Fibroblast of skin of scalp (primary cell): ENCODE results near the gene MIGA2.
"Not testable (repeated sequence)": the region's sequence is repeated elsewhere in the genome, so short reads cannot be mapped to it uniquely, and the experiment has no call there.

Experiments used
- DNase-seq: peaks from one replicate; pipeline ENCODE4 v3.0.0-alpha.2; 2013

Gene MIGA2

DNA sequence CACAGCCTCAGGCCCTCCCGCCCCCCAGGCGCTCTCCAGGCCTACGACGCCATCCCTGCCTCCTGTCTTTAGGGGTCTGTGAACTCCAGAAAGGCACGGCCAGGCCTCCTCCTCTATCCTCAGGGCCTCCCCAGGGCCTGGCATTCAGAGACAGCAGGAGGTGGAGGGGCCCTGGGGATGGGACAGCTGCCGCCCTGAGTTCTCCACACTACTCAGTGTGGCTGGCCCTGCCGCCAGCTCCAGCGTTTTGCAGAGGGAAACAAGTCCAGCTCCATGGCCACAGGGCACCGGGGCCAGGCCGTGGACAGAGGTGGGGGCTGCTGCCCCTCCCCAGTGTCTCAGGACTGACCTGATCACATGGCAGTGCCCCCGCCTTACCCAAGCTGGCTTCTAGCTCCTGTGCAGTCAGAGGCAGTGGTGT lies 24.7 kb upstream of the MIGA2 start:
- DNase-seq: no peak

DNA sequence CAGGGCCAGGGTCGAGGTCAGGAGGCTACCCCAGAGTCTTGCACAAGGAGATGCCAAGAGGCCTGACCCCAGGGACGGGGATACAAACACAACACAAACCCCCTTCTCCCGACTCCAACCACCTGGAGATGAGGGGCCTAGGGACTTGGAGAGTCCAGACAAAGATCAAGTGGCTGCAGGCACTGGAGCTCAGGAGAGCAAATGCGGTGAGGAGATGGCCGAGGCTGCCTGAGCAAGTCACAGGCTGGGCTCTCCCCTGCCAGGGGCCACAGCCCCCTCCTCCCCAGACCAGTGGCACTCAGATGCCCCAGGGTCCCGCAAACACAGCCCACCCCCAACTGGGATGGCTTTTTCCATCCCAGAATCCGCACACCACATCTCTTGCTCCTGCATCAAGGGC lies 24.1 kb upstream of the MIGA2 start:
- no peak for DNase-seq

DNA sequence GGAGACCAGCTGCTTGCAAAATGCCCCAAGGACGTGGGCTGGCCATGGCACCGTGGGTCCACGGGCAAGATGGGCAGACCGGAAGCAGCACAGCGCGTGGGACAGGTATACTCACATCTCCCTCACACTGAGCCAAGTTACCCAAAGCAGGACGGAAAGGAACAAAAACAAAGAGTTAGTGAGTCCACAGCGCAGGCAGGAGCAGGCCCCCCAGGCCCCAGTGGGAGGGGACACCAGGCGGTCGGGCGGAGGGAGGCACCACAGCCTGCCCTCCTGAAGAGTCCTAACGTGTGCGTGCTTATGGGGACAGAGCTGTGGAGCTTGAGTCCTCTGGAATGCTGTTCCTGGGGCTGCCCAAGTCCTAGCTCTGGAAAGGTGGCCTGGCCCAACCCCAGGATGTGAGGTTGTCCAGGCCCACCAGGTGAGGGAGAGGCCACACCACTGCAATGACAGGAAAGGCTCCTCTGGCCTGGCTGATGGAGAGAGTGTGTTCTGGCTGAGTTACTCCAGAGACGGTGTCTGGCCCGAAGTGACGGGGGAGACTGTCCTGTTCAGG lies 23.5 kb upstream of the MIGA2 start:
- DNase-seq: no peak

DNA sequence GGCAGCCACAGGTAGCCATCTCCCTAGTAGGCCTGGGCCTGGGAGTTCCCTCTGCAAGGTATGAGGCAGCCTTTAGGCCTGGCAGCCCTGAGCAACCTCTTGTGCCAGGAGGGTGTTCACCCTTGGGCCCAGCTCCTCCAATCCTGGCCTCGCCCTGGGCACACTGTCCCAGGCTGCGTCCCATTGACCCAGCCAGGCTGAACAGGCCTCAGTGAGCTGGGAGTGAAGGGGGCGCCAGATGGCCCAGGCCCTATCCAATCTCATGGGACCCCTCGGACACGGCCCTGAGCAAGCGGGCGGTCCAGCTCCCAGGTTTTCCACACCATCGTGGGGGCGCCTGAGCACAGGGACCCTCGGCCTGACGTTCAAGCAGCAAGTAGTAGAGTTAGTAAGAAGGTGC lies 22.8 kb upstream of the MIGA2 start:
- no peak for DNase-seq

DNA sequence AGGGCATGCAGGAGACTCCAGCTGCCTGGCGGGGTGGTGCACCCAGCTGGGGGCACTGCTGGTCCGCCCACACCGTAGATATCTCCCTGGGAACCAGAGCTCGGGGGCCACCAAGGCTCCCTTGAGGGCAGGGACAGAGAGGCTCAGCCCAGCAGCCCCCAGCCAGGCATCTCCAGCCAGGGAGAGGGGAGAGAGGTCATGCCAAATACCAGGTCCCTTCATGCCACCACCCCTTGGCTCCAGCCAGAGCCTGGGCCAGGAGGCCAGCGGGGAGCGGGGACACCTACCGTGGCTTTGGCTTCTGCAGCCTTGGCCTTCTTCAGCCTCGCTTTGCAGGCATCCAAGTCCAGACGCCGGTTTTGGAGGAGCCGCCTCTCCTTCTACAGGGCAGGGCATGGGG lies 22.3 kb upstream of the MIGA2 start:
- DNase-seq: no peak

DNA sequence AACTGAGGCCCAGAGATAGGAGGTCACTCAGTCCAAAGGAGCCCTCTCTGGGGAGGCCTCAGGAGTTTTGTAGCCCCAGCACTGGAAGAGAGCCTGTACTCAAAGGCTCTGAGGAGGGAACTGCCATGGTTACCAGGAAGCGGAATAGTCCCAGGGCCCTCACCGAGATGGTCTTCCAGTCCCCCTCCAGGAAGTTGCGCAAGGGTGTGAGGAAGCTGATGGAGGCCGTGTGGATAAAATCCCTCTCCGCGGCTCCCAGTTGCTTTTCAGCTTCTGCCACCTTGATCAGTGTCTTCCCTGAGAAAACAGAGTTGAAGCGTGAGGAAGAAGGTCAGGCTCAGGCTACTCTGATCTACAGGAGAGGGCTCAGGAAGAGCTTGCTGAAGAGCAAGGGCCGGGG lies 21.8 kb upstream of the MIGA2 start:
- no peak for DNase-seq

DNA sequence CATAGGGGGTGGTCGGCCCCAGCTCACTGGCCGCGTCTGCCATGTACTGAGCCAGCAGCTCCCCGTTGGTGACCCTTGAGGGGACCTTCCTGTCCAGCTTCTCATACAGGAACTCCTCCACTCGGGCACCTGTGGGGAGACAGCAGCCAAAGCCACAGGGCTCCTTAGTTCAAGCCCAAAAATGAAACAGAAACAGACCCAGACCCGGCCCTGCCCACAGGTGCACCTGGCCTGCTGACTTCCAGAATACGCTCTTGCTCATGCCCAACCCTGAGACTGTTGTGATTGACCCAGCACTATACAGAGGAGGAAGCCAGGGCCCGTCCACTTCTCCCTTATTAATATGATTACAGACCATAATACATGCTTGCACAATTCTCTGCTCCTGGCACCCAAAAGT lies 15.3 kb upstream of the MIGA2 start:
- DNase-seq: no peak

DNA sequence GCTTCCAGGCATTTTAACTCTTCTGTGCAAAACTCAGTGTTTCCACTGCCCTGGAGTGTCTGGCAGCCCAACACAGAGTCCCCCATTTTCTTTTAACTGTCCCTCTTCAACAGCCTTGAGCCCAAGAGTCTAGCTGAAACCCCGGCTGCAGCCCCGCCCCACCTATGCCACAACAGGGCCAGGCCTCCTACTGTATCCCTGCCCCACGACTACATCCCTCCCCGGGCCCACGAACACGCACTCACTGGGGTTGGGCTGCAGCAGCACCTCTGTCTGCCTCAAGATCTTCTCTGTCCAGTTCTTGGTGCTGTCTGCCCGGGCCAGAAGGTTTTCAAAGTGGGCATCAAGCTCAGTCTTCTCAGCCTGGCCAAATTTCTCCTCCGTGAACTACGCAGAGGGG lies 14.4 kb upstream of the MIGA2 start:
- DNase-seq: no peak

DNA sequence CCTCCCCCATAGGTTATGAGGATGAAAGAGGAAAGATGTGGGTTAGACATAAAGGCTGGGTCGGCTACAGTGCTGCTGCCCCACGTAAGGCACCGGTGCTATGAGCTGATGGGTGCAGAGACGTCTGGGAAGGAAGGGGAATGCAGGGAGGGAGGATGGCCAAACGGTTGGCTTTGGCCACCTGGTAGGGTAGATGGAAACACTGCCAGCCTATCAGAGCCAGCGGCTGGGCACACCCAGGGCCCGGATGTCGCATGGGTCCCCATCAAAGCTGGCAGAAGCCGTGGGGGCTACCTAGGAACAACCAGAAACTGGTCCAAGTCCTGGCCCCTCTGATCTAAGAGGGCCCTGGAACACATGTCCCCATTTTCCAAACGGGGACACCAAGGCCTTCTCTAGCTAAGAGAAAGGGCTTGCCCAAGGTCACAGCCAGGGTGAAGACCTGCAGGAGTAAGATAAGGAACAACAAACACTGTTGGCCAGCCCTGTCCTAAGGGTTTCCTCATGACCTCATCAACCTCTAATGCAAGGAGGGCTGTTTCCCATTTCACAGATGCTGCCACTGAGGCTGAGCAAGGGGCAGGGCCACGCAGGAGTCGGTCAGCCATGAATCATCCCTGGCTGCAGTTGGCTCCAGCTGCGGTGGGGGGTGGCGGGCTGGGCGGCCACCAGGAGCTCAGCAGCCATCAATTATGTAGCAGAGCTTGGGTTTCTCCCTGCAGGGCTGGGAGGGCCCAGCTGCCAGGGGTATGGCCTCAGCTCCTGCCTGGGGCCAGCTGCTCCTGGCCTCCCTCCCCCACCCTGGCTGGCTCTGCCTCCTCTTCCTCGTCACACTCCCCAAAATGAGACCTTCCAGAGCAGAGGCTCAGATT lies 13.2 kb upstream of the MIGA2 start:
- DNase-seq: peak; percentile 76

DNA sequence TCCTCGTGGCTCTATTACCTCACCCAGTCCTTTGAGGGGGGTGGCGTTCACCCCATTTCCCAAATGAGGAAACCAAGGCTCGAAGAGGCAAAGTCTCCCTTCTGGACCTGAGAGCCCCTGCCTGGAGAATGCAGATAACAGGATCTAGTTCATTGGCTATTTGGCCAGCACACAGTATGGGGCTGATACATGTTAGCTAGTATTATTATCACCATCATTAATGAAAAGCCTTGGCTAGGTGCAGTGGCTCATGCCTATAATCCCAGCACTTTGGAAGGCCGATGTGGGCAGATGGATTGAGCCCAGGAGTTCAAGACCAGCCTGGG lies 12.6 kb upstream of the MIGA2 start:
- DNase-seq: no peak

DNA sequence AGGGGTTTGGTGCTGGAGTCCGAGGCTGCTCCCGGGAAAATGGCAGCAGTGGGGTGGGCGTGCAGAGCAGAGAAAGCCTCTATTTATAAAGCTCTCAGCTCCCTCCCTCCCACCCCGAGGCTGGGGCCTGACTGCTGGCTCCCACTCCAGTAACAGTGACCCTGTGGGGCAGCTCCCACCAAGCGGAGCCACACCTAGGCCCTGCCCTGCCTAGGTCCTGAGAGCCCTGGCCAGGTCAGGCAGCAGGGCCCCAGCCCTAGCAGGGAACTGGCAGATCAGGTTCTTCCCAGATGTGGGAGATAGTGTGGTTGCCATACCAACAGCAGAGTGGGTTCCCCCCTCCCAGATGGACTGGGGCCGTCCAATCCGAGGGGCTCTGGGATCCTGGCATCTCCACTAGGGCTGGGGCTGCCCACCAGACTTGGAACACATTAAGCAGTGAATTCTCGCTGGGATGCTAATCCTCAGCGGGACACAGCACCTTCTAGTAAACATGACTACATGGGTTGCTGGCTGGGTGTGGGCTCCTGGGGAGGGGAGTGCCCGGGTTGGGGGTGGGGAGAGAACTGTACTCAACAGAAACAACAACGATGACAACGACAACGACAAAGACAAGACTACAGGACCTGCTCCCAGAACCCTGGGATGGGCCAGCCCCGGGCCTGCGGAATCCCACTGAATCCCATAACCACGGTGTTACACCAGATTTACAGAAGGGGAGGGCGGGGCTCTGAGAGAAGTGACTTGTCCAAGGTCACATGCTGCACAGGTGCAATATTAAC lies 9.8 kb upstream of the MIGA2 start:
- DNase-seq: no peak

DNA sequence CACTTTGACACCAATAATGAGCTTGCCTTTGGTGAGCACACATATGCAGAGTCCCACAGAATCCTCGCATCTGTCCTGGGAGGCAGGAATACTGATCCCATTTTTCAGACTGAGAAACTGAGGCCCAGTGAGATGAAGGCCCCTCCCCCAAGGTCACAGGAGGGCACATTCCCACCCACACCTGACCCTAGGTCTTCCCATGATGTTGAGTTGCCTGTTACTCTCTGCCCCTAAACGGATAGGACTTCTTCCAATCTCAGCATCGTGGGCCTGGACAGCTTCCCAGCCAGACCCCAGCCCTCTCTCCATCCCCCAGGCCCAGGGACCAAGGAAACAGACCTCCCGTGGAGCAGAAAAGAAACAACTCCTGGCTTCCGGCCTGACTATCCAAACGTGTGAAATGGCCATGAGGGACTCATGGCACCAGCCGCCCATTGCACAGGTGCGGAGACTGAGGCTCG lies 9.2 kb upstream of the MIGA2 start:
- DNase-seq: no peak

DNA sequence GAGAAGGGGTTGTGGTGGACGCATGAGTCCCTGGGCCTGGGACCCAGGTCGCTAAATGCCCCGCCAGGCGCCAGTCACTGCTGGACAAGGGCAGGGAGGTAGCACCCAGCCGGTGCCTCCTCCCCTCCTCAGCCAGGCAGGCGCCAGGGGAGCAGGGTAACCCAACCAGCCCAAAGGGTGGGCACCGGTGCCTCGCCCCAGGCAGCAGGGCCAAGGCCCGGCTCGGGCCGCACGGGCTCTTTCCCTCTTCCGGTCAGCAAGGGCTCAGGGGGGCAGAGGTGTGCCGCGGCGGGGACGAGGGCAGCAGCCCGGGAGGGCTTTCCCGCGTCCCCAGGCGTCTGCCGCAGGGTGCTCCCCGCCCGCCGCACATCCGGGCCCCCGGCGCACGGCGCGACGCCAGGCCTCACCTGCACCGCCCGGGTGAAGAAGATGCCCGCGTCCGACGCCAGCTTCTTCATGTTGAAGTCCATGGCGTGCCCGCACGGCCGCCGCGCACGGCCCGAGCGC lies 8.7 kb upstream of the MIGA2 start:
- DNase-seq: no peak

DNA sequence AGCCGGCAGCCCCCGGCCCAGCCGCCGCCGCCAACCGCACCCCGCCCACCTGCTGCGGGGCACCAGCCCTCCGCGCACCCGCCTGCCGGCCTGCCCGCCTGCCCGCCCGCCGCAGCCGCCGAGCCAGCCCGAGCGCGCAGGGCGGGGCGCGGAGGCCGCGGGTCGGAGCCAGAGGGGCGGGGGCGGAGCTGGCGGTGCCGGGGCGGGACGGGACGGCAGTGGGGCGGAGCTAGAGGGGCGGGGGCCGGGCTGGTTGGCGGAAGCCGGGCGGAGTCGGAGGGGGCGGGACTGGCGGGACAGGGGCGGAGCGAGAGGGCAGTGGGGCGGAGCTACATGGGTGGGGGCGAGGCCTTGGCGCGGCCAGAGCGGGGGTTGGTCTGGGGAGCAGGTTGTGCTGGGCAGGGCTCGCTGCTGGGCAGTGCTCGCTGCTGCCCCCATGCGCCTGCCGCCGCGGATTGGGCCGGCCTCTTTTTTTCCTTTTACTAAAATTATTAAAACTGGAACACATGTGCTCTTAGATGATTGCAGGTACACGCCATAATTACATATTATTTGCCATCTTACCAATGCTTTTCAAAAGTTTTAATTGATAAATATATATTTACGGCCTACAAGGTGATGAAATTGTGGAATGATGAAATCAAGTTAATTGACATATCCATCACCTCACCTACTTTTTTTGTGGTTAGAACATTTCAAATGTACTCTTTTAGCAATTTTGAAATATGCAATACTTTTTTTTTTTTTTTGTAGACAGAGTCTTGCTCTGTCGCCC lies 8.0 kb upstream of the MIGA2 start, which contains the start of gene SH3GLB2:
Gene SH3GLB2 (minus strand): TSS at position 140 of the 775 bp plus-strand sequence. CDS start 177 bp downstream, outside the sequence.
- peak; percentile 95 for DNase-seq

DNA sequence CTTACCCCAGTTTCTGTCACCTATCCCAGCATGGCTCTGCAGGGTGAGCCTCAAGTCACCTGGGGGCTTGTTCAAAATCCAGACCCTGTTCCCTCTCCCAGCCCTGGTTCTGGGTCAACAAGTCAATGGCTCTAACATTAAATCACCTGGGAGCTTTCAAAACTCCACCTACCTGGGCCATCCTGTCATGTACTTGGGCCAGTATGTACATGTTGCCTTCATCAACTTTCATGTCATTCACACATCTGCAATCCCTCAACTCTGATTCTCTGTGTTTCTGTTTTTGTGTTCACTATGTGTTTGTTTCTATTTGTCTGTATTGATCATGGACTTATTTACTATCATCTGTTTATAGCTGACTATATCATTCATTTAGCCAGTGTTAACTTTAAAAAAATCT lies 6.2 kb upstream of the MIGA2 start:
- no peak for DNase-seq

DNA sequence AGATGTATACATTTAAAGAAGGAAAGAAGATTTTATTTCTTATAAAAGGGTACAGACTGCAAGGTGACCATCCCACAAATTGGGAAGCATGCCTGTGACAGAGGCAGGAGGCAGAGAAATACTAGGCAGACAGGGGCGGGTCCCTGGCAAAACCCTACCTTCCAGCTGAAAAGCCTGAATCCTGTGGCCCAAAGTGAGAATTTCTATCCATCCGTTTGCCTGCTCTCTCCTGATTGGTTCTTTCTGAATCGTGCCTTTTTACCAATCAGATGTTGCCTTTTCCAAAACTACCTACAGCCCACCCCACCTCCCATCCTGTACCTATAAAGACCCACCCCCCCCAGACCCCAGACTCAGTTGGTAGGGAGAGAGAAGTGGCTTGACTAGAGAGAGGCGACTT lies 4.9 kb upstream of the MIGA2 start:
- no peak for DNase-seq

DNA sequence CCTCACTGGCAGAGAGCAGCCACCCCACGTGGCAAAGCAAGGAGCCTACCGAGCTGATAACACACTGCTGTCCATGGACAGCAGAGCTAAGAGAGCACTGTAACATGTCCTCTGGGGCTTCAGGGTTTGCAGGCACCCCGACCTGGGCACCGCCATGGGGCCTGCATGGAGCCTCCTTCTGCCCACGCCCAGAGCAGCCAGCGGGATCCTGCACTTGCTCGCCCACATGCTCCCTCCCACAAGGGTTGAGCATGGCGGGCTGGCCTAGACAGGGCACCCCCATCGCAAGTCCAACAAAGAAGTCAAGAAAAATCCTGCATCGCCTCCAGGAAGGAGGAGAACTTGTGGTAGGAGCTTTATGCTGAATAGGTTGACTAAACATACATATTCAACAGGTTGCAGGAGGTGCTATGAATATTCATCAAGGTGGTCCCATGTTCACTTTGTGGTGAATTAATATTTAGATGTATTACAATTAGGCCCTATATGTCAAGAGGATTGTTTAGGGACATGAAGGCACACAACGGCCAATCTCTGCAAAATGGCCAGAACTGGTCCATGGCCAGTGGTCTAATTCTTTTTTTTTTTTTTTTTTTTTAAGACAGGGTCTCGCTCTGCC lies 3.8 kb upstream of the MIGA2 start:
- DNase-seq: no peak

DNA sequence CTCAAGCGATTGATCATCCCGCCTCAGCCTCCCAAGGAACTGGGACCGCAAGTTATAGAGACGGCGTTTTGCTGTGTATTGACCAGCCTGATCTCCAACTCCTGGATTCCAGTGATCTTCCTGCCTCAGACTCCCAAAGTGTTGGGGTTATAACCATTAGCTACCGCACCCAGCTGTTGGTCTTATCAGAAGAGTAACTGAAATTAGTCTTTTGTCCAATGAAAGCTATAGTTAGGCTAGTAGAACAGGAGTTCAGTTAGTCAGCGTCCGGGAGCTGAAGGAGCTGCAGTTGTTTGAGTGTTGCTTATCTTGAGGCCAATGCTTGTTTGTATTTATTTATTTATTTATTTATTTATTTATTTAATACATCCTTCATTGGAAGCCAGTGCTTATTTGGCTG lies 3.2 kb upstream of the MIGA2 start:
- DNase-seq: no peak

DNA sequence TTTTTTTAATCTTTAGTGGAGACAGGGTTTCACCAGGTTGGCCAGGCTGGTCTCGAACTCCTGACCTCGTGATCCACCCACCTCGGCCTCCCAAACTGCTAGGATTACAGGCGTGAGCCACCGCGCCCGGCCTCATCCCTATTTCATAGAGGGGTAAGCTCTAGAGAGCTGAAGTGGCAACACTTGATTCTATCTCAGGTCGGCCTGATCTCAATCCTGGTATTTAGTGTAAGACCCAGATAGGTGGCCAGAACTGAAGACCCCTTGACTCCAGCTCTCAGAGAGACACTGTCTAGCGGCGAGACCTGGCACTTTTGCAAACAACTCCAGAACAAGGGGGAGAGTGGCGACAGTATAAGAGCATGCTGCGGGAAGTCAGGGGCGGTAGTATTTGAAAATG lies 588 bp upstream of the MIGA2 start:
- not testable (repeated sequence) for DNase-seq

DNA sequence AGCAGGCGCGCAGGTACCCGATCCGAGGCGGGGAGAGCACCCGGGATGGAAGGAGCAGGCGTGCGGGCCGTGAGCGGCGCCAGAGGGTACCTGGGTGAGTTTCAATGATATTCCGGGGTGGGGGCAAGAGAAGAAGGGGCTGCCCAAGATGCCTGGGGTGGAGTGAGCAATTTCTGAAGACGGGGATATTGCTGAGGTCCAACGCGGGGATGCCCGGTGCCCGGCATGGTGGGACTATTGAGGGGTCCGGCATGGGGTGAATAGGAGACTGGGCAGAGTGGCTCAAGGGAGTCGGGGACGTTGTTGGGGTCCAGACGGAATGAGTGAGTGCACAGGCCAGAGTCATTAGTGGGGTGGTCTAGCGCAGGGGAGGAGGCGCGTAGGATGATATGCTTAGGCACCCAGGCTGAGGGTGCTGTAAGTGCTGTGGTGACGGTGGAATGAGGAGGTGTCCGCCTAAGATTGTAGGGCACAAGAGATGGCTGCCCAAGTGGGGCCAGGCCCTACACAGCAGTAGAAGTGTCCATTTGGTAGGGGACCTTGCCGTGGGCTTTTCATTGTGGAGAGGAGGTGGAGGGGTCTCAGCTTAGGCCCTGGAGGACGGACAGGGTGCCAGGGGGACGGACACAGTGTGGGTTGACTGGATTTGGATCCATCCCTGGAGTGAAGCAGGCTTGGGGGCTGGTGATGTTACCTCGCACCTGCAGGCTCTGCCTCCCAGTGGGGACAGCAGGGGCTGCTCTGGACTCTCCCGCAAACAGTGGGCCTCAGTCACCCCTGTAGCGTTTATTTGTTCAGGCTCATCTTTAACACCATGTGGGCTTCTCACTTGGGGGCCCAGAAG lies 719 bp downstream of the MIGA2 start:
- no peak for DNase-seq

DNA sequence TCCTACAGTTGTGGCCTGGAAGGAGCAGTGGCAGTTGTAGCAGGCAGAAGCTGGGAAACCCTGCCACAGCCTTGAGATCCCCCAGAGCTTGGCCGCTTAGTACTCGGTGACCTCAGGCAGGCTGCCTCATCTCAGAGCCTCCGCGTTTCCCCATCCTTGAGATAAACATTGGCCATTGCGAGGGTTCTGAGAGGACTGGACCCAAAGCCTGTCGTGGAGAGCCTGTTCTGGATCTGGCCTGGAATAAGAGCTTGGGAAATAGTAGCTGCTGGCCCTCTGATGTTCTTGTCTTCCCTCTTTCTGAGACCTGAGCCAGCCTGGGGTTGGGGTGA lies 1.3 kb downstream of the MIGA2 start:
- no peak for DNase-seq
